Liver (tissue), 3 donors: Measurements from ENCODE around the gene DUOXA2.

Experiments
- GABPA ChIP-seq, 2 donors: IDR thresholded peaks in 1 of 2; conservative IDR thresholded peaks in 1 of 2; 2 replicates each; pipeline ENCODE4 v1.6.1; 2016; ENCODE audit warnings: antibody characterized with exemption in 2 of 2, mild to moderate bottlenecking in 1 of 2, moderate library complexity in 1 of 2
- RAD21 ChIP-seq, 2 donors: IDR thresholded peaks; 2 replicates each; pipeline ENCODE4 v1.6.1; 2016; ENCODE audit warnings: antibody characterized with exemption in 2 of 2, mild to moderate bottlenecking in 2 of 2
- RXRA ChIP-seq, 2 donors: IDR thresholded peaks; 2 replicates each; pipeline ENCODE4 v1.6.1; 2017 to 2018; ENCODE audit warnings: antibody characterized with exemption in 2 of 2, mild to moderate bottlenecking in 1 of 2
- SP1 ChIP-seq: IDR thresholded peaks from 2 replicates; pipeline ENCODE4 v1.6.1; 2018; ENCODE audit warnings: antibody characterized with exemption, mild to moderate bottlenecking
- TAF1 ChIP-seq: conservative IDR thresholded peaks from 2 replicates; pipeline ENCODE4 v1.6.1; 2016; ENCODE audit warnings: antibody characterized with exemption, mild to moderate bottlenecking
- YY1 ChIP-seq: IDR thresholded peaks from 2 replicates; pipeline ENCODE4 v1.6.1; 2016; ENCODE audit warnings: antibody characterized with exemption, mild to moderate bottlenecking
- TF ChIP-seq, protein P1 (sequence below): IDR thresholded peaks from 2 replicates; pipeline ENCODE4 v1.6.1; 2016; ENCODE audit warnings: antibody characterized with exemption, mild to moderate bottlenecking
- TF ChIP-seq, protein P2 (sequence below): fragments of 150-350 bp; IDR thresholded peaks from 2 replicates; pipeline ENCODE4 v1.5.1; 2017; ENCODE audit warnings: improper control_type of control experiment, low read depth, low read length; ENCODE audit not compliant: missing input control
- TF ChIP-seq, protein P3 (sequence below): IDR thresholded peaks from 2 replicates; pipeline ENCODE4 v1.6.1; 2016; ENCODE audit warnings: antibody characterized with exemption
- donor health status: healthy.
- donor health status: healthy.

DNA sequence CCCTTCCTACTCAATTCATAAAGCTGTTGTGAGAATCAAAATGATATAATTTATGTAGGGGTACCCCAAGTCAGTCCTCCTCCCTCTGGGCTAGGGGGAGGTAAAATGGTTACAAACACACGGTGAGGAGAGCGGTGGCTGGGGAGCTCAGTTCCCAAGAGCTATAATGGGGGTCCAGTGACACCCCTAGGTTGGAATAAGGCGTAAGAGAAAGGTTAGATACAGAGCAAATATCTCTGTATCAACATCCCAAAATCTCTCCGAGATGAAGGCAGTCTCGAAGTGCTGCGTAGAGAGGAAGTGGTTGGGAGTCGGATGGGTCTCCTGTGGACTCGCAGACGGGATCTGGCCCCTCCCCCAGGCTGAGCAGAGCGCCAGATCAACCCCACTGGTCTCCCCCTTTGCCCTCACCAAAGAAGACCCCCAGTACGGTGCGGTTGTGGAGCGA lies 2.0 kb upstream of the DUOXA2 start:
- TF ChIP-seq, protein P1, sequence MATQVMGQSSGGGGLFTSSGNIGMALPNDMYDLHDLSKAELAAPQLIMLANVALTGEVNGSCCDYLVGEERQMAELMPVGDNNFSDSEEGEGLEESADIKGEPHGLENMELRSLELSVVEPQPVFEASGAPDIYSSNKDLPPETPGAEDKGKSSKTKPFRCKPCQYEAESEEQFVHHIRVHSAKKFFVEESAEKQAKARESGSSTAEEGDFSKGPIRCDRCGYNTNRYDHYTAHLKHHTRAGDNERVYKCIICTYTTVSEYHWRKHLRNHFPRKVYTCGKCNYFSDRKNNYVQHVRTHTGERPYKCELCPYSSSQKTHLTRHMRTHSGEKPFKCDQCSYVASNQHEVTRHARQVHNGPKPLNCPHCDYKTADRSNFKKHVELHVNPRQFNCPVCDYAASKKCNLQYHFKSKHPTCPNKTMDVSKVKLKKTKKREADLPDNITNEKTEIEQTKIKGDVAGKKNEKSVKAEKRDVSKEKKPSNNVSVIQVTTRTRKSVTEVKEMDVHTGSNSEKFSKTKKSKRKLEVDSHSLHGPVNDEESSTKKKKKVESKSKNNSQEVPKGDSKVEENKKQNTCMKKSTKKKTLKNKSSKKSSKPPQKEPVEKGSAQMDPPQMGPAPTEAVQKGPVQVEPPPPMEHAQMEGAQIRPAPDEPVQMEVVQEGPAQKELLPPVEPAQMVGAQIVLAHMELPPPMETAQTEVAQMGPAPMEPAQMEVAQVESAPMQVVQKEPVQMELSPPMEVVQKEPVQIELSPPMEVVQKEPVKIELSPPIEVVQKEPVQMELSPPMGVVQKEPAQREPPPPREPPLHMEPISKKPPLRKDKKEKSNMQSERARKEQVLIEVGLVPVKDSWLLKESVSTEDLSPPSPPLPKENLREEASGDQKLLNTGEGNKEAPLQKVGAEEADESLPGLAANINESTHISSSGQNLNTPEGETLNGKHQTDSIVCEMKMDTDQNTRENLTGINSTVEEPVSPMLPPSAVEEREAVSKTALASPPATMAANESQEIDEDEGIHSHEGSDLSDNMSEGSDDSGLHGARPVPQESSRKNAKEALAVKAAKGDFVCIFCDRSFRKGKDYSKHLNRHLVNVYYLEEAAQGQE = no peak
- TF ChIP-seq, protein P2, sequence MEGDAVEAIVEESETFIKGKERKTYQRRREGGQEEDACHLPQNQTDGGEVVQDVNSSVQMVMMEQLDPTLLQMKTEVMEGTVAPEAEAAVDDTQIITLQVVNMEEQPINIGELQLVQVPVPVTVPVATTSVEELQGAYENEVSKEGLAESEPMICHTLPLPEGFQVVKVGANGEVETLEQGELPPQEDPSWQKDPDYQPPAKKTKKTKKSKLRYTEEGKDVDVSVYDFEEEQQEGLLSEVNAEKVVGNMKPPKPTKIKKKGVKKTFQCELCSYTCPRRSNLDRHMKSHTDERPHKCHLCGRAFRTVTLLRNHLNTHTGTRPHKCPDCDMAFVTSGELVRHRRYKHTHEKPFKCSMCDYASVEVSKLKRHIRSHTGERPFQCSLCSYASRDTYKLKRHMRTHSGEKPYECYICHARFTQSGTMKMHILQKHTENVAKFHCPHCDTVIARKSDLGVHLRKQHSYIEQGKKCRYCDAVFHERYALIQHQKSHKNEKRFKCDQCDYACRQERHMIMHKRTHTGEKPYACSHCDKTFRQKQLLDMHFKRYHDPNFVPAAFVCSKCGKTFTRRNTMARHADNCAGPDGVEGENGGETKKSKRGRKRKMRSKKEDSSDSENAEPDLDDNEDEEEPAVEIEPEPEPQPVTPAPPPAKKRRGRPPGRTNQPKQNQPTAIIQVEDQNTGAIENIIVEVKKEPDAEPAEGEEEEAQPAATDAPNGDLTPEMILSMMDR = no peak
- no peak for TF ChIP-seq TAF1
- TF ChIP-seq, protein P3, sequence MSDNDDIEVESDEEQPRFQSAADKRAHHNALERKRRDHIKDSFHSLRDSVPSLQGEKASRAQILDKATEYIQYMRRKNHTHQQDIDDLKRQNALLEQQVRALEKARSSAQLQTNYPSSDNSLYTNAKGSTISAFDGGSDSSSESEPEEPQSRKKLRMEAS = no peak
- no peak for TF ChIP-seq SP1
- TF ChIP-seq RAD21 (IDR thresholded peaks at IDR 0.05) = no peak
- TF ChIP-seq GABPA (IDR thresholded peaks at IDR 0.05 in 1 of 2, conservative IDR thresholded peaks at IDR 0.05 in 1 of 2) = no peak
- no peak for TF ChIP-seq YY1
- no peak for TF ChIP-seq RXRA (IDR thresholded peaks at IDR 0.05)
